ENCODE data around the gene HOXD8.
A peak's percentile ranks its signal among the peaks of the same experiment; 100 is the strongest.

Gene HOXD8

DNA sequence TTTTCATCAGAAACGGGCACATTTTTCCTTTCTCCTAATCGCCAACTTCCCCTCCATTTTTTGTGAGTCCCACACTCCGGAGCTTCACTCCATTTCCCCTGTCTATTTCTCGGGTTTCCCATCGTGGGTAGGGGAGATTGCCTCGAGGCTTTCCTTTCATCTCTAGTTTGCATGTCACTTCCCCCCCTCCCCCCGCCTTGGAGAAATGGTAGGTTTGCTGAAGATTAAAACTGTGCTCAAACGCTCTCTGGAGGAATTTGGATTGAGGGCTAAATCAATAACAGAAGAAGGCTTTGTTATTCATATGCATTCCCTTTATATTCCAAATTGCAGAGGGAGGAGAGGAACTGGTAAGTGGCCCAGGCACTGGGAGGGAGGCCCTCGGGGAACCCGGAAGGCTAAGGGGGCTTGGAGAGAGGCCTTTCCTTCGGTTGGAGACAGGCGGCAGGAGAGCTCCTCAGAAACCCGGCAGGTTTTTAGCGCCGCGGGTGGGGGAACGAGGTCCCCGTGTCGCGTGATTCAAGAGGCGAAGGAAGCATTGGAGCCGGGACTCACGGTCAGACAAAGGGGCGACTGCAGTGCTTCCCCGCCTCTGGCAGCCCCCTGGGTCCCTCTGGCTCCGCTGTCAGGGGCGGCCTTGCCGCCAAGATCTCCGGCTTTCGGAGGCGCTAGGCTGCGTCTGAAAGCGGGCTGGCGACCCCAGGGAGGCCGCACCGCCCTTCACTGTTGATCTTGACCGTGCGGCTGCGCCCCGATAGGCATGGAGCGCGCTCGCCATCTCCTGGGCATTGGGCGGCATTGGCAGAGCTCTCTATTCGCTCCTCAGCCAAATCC is 32.3 kb upstream of the HOXD8 start:
- DNase-seq (ENCODE audit: low read depth): peak; percentile 65
- TF ChIP-seq, protein P1, sequence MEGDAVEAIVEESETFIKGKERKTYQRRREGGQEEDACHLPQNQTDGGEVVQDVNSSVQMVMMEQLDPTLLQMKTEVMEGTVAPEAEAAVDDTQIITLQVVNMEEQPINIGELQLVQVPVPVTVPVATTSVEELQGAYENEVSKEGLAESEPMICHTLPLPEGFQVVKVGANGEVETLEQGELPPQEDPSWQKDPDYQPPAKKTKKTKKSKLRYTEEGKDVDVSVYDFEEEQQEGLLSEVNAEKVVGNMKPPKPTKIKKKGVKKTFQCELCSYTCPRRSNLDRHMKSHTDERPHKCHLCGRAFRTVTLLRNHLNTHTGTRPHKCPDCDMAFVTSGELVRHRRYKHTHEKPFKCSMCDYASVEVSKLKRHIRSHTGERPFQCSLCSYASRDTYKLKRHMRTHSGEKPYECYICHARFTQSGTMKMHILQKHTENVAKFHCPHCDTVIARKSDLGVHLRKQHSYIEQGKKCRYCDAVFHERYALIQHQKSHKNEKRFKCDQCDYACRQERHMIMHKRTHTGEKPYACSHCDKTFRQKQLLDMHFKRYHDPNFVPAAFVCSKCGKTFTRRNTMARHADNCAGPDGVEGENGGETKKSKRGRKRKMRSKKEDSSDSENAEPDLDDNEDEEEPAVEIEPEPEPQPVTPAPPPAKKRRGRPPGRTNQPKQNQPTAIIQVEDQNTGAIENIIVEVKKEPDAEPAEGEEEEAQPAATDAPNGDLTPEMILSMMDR (conservative IDR thresholded peaks at IDR 0.05; ENCODE audit: low read depth, low read length): peak; percentile 82

DNA sequence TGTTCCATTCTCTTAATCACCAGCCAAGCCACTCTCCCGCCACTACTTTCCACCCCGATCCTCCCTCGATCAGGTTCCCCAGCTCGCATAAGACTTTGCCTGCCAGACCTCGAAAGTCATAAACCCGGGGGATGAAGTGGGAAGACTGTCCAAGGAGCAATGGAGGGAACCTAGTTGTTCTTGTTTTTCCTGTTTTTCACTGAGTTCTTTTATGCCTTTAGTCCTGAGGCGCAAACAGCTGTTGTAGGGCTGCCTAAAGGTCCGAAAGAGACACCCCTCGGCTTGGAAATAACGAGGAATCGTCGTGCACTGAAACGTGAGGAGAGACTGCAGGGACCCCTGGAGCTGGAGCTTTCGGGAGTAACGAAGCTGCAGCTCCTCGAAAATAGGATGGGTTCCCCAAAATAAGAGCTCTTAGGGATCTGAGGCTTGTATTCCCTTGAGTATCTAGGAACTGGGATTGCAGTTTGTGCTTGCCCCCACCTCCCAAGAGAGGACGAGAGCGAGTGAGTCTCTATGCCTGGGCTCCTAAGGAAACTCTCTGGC is 31.6 kb upstream of the HOXD8 start:
- TF ChIP-seq, protein P1 (conservative IDR thresholded peaks at IDR 0.05; ENCODE audit: low read depth, low read length): no peak
- no peak for DNase-seq (ENCODE audit: low read depth)
- no peak overlapping the region for H3K4me3 ChIP-seq (ENCODE audit: low read depth, low read length)

More for the DNA sequence above, 32.3 kb upstream of the HOXD8 start:
- H3K4me3 ChIP-seq (ENCODE audit: low read depth, low read length): peak overlapping the region; percentile 44

DNA sequence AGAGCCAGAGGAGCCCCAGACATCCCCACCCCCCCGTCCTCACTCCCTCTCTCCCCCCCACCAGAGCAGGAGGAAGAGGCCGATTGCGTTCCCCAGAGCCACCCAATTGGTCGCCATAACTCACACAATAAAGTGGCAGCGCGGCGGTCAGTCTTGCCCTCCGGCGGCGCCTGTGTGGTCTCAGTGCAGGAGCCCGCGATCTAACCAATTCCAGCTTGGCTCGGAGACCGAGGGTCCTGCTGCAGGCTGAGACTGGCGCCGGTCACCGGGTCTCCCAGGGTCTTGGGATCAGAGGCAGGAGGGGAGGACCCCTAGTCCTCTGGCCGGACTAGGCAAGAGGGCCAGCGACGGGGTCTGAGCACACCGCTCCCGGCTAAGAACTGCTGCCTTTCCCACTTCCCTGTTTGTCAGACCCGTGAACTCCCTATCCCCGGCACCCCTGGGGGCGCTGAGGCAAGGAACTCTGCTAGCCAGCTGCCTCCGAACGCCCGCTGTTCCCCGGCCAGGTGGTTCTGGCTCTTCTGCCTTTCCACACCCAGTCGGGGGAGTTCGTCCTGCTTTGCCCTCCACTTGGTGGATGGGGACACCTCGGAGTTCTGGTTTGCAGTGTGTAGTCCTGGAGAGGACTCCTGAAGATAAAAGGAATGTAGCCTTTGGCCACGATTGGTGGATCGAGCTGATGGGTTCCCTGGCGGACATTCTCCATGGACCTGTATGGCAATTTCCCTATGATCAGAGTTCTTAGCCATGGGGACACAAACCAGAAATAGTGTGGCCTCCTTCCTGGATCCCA is 30.9 kb upstream of the HOXD8 start:
- no peak overlapping the region for H3K4me3 ChIP-seq (ENCODE audit: low read depth, low read length)
- TF ChIP-seq, protein P1 (conservative IDR thresholded peaks at IDR 0.05; ENCODE audit: low read depth, low read length): no peak
- DNase-seq (ENCODE audit: low read depth): no peak

DNA sequence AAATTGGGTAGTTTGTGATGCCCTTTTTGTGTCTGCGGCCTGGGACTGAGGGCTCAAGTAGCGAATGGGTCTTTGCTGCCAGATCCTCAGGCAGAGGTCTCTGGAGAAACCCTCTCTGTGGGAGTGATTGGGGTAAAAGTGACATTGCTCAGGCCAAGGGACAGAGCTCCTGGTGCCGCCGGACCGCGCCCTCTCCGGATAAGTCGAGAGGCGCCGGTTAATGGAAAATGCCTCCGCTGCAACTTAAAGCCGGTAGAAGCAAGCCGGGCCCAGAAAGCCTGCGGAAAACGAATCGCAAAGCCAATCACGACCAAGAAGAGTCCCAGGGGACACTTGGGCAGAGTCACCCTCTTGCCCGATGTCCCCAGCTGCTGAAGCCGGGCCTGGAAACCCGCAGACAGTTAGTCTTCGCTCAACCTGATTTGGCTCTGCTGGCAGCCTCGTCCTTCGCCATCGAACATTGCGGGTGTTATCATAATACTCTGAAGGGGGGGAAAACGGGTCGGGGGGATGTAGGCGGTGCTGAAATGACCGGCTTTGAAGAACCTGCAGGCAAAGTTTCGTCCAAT is 30.3 kb upstream of the HOXD8 start:
- H3K4me3 ChIP-seq (ENCODE audit: low read depth, low read length): no peak overlapping the region
- TF ChIP-seq, protein P1 (conservative IDR thresholded peaks at IDR 0.05; ENCODE audit: low read depth, low read length): no peak
- DNase-seq (ENCODE audit: low read depth): no peak

DNA sequence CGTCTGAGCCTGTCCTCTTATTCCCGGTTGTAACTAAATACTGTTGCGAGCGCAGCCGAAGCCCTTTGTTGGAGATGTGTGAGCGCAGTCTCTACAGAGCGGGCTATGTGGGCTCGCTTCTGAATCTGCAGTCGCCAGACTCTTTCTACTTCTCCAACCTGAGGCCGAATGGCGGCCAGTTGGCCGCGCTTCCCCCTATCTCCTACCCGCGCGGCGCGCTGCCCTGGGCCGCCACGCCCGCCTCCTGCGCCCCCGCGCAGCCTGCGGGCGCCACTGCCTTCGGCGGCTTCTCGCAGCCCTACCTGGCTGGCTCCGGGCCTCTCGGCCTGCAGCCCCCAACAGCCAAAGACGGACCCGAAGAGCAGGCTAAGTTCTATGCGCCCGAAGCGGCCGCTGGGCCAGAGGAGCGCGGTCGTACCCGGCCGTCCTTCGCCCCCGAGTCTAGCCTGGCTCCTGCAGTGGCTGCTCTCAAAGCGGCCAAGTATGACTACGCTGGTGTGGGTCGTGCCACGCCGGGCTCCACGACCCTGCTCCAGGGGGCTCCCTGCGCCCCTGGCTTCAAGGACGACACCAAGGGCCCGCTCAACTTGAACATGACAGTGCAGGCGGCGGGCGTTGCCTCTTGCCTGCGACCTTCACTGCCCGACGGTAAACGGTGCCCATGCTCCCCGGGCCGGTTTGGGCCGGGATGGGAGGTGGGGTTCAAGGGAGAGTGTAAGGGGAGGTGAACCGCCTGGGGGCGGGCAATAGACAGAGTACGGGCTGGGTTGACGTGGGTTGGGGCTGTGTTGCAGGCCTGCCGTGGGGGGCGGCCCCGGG is 29.6 kb upstream of the HOXD8 start, which contains the start of gene HOXD12:
HOXD12 (plus strand) TSS at position 68 of the 819 bp plus-strand sequence; CDS start at position 75, 7 bp downstream.
- TF ChIP-seq, protein P1 (conservative IDR thresholded peaks at IDR 0.05; ENCODE audit: low read depth, low read length): no peak
- no peak within 1 kb of the TSS for H3K4me3 ChIP-seq (ENCODE audit: low read depth, low read length)
- no peak for DNase-seq (ENCODE audit: low read depth)

DNA sequence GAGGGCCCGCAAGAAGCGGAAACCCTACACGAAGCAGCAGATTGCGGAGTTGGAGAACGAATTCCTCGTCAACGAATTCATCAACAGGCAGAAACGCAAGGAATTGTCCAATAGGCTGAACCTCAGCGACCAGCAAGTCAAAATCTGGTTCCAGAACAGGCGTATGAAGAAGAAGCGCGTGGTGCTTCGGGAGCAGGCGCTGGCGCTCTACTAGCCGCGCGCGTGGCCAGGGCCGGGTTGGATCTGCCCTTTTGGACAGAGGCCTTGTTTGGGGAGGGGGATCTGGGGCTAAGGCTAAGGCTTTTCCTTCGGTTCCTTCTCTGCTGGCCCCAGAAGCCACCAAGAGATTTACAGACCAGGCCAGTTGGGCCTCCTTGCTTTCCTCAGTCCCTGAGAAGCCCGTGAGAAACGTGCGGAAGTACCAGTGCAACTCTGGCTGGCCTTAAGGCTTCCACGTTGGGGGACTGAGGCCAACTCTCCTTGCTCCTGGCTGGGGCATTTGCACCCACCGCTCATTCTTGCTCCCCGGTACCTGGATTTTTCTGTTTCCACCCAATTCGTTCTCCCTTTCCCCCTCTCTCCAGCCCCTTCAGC is 28.9 kb upstream of the HOXD8 start:
- TF ChIP-seq, protein P1 (conservative IDR thresholded peaks at IDR 0.05; ENCODE audit: low read depth, low read length): no peak
- H3K4me3 ChIP-seq (ENCODE audit: low read depth, low read length): no peak overlapping the region
- no peak for DNase-seq (ENCODE audit: low read depth)

Data from choroid plexus epithelial cell (primary cell).